ENCODE results near the gene ZYX. TPM values are rescaled to one million over a fixed set of nuclear protein-coding genes. Genes with fewer than 3 reads are reported as not detected.

The ZYX gene
- total and polyA plus RNA-seq, 9 of the 15 experiments (the other 6 are each of a cell fraction or from before 2014, with no cell fraction given), result 1.8 to 130 (median 15.7) TPM

GRCh38 chr7:143381427-143382125 is 431 bp downstream of the ZYX start (continued):
- peak; percentile 79 for TF ChIP-seq POLR2G (IDR thresholded peaks at IDR 0.05; ENCODE audit: low read depth, low read length)
- TF ChIP-seq CAMTA2 (CRISPR knock-in tag; conservative IDR thresholded peaks at IDR 0.05), result 0 out of 2 replicates have a peak, but pooled peaks have one; percentile 24
- TF ChIP-seq E4F1 (CRISPR knock-in tag; IDR thresholded peaks at IDR 0.05; ENCODE audit: borderline replicate concordance), result no peak
- TF ChIP-seq RUNX1 (IDR thresholded peaks at IDR 0.05; ENCODE audit: low read depth), result no peak
- TF ChIP-seq HMG20B (CRISPR knock-in tag; IDR thresholded peaks at IDR 0.05), result no peak
- peak; percentile 33; the same call in 1 of the 2 replicates for TF ChIP-seq ZBTB7A (IDR thresholded peaks at IDR 0.05; ENCODE audit: borderline replicate concordance, control insufficient read depth, low read depth, low read length)
- 0 out of 2 replicates have a peak, but pooled peaks have one; percentile 12 for TF ChIP-seq CC2D1A (IDR thresholded peaks at IDR 0.05)
- TF ChIP-seq ETV1 (tag; conservative IDR thresholded peaks at IDR 0.05; ENCODE audit: low read depth), result peak; percentile 55
- peak; percentile 68; the same call in 1 of the 2 replicates for TF ChIP-seq KDM2B (CRISPR knock-in tag; IDR thresholded peaks at IDR 0.05)
- peak; percentile 32 for TF ChIP-seq ZFX (CRISPR knock-in tag; IDR thresholded peaks at IDR 0.05)
- no peak for TF ChIP-seq ZNF395 (CRISPR knock-in tag; IDR thresholded peaks at IDR 0.05)
- no peak for TF ChIP-seq NR2C1 (IDR thresholded peaks at IDR 0.05)
- no peak for TF ChIP-seq NR2C1 (tag; IDR thresholded peaks at IDR 0.05)
- TF ChIP-seq TEAD2 (tag; IDR thresholded peaks at IDR 0.05), result no peak
- no peak for TF ChIP-seq RBM17 (IDR thresholded peaks at IDR 0.05; ENCODE audit: borderline replicate concordance, low read depth, low read length)
- no peak for TF ChIP-seq RAD51 (IDR thresholded peaks at IDR 0.05; ENCODE audit: borderline replicate concordance, low read depth)
- TF ChIP-seq JUN (IDR thresholded peaks at IDR 0.05; ENCODE audit: borderline replicate concordance, low read depth, low read length), result no peak
- TF ChIP-seq JUN (CRISPR knock-in tag; IDR thresholded peaks at IDR 0.05; ENCODE audit: borderline replicate concordance), result no peak
- peak; percentile 41 for TF ChIP-seq PRPF4 (IDR thresholded peaks at IDR 0.05; ENCODE audit: insufficient read depth, low read depth, low read length, poor library complexity, severe bottlenecking)
- TF ChIP-seq ZNF511 (CRISPR knock-in tag; IDR thresholded peaks at IDR 0.05), result no peak
- TF ChIP-seq MCM3 (IDR thresholded peaks at IDR 0.05), result no peak
- TF ChIP-seq SIRT6 (IDR thresholded peaks at IDR 0.05; ENCODE audit: low read depth, low read length), result no peak
- TF ChIP-seq FOXA3 (CRISPR knock-in tag; conservative IDR thresholded peaks at IDR 0.05 in 1 of 2, IDR thresholded peaks at IDR 0.05 in 1 of 2), result no peak
- no peak for TF ChIP-seq C11orf30 (IDR thresholded peaks at IDR 0.05; ENCODE audit: low read depth)

Measured in K562 (cell line).